HepG2 (cell line): ENCODE results near the gene CEP104. TPM values are rescaled to one million over a fixed set of nuclear protein-coding genes. Genes with fewer than 3 reads are reported as not detected.

Source experiments
- ARID2 ChIP-seq: sonication (generic); formaldehyde crosslinking; IDR thresholded peaks from 2 replicates; pipeline ENCODE4 v1.8.1; 2022; ENCODE audit warnings: mild to moderate bottlenecking, missing genetic modification reagents, borderline replicate concordance
- CBX1 ChIP-seq: IDR thresholded peaks from one replicate; pipeline ENCODE4 v1.6.1; 2016; ENCODE audit warnings: antibody characterized with exemption, low read depth
- CC2D1A ChIP-seq: sonication (generic); formaldehyde crosslinking; IDR thresholded peaks from 2 replicates; pipeline ENCODE4 v1.8.1; 2023; ENCODE audit warnings: mild to moderate bottlenecking, missing genetic modification reagents
- HNRNPUL1 ChIP-seq: fragments of 200-400 bp; formaldehyde crosslinking; IDR thresholded peaks from 2 replicates; pipeline ENCODE4 v1.6.1; 2017; ENCODE audit warnings: low read depth, mild to moderate bottlenecking, low read length, moderate library complexity
- KLF13 ChIP-seq: sonication (generic); formaldehyde crosslinking; IDR thresholded peaks from 2 replicates; pipeline ENCODE4 v1.4.0; 2020; ENCODE audit warnings: mild to moderate bottlenecking, missing genetic modification reagents
- LBX2 ChIP-seq: sonication (generic); formaldehyde crosslinking; IDR thresholded peaks from 2 replicates; pipeline ENCODE4 v1.5.0; 2020; ENCODE audit warnings: missing genetic modification reagents, mild to moderate bottlenecking, borderline replicate concordance
- PHB2 ChIP-seq: fragments of 450-650 bp; IDR thresholded peaks from 2 replicates; pipeline ENCODE4 v1.6.1; 2018; ENCODE audit not compliant: partially characterized antibody
- SAP130 ChIP-seq: IDR thresholded peaks from 2 replicates; pipeline ENCODE4 v1.6.1; 2016; ENCODE audit warnings: low read depth
- SPEN ChIP-seq: sonication (generic); formaldehyde crosslinking; IDR thresholded peaks from 2 replicates; pipeline ENCODE4 v1.5.1; 2020; ENCODE audit warnings: low read depth, mild to moderate bottlenecking, missing genetic modification reagents
- SRF ChIP-seq: IDR thresholded peaks from 2 replicates; pipeline ENCODE4 v1.6.1; 2011; ENCODE audit warnings: mild to moderate bottlenecking, low read depth, low read length, moderate library complexity
- TAF1 ChIP-seq: sonication (generic); formaldehyde crosslinking; IDR thresholded peaks from 2 replicates; pipeline ENCODE4 v1.4.0; 2020; ENCODE audit warnings: missing genetic modification reagents
- ZBTB38 ChIP-seq: sonication (generic); formaldehyde crosslinking; IDR thresholded peaks from 2 replicates; pipeline ENCODE4 v1.5.1; 2020; ENCODE audit warnings: mild to moderate bottlenecking, missing genetic modification reagents
- ZBTB7B ChIP-seq: sonication (generic); formaldehyde crosslinking; IDR thresholded peaks from 2 replicates; pipeline ENCODE4 v1.4.0; 2020; ENCODE audit warnings: missing genetic modification reagents
- ZFAT ChIP-seq: sonication (generic); formaldehyde crosslinking; conservative IDR thresholded peaks from 2 replicates; pipeline ENCODE4 v1.8.1; 2023; ENCODE audit warnings: missing genetic modification reagents, inconsistent platforms
- ZFP41 ChIP-seq: sonication (generic); formaldehyde crosslinking; IDR thresholded peaks from 2 replicates; pipeline ENCODE4 v1.4.0; 2020; ENCODE audit warnings: mild to moderate bottlenecking, missing genetic modification reagents, borderline replicate concordance
- ZKSCAN8 ChIP-seq: IDR thresholded peaks from 2 replicates; pipeline ENCODE4 v1.6.1; 2016; ENCODE audit warnings: borderline replicate concordance, missing genetic modification reagents, missing compliant biosample characterization
- ZNF543 ChIP-seq: sonication (generic); formaldehyde crosslinking; IDR thresholded peaks from 2 replicates; pipeline ENCODE4 v1.4.0; 2020; ENCODE audit warnings: mild to moderate bottlenecking, missing genetic modification reagents
- ZNF557 ChIP-seq: sonication (generic); formaldehyde crosslinking; IDR thresholded peaks from 2 replicates; pipeline ENCODE4 v1.4.0; 2020; ENCODE audit warnings: missing genetic modification reagents
- ZNF691 ChIP-seq: sonication (generic); formaldehyde crosslinking; IDR thresholded peaks from 2 replicates; pipeline ENCODE4 v1.4.0; 2020; ENCODE audit warnings: missing genetic modification reagents, low read depth, mild to moderate bottlenecking, borderline replicate concordance
- ZNF777 ChIP-seq: sonication (generic); formaldehyde crosslinking; IDR thresholded peaks from 2 replicates; pipeline ENCODE4 v1.4.0; 2020; ENCODE audit warnings: missing genetic modification reagents
- ZNF839 ChIP-seq: sonication (generic); formaldehyde crosslinking; IDR thresholded peaks from 2 replicates; pipeline ENCODE4 v1.4.0; 2020; ENCODE audit warnings: missing genetic modification reagents, mild to moderate bottlenecking, borderline replicate concordance
- polyA plus RNA-seq, 8 experiments: library from polyadenylated mRNA; depleted of rRNA in 3 of 8; stranded (reverse) in 7 of 8; unstranded in 1 of 8; fragments of >200 nt; fragmentation: Illumina TruSeq in 4 of 8; extraction: Trizol in 4 of 8; gene quantifications; 2 replicates each; pipeline versions ENCODE4 v1.2.1 to v1.2.3, GENCODE V29; 2011 to 2016; ENCODE audit warnings: low read depth in 4 of 8, missing spikeins in 1 of 8, mixed read lengths in 1 of 8; ENCODE audit not compliant: insufficient read depth in 1 of 8
- total RNA-seq, 5 experiments: library from RNA; depleted of rRNA; stranded (reverse); fragments of >200 nt; fragmentation: Illumina TruSeq; extraction: Trizol; gene quantifications; 2 replicates each; pipeline ENCODE4 v1.2.3, GENCODE V29; 2016; ENCODE audit warnings: low read depth in 1 of 5
- TF ChIP-seq, protein P1 (sequence below): sonication (generic); formaldehyde crosslinking; IDR thresholded peaks from 2 replicates; pipeline ENCODE4 v1.5.1; 2020; ENCODE audit warnings: missing genetic modification reagents, mild to moderate bottlenecking, borderline replicate concordance
- TF ChIP-seq, protein P2 (sequence below): sonication (generic); formaldehyde crosslinking; IDR thresholded peaks from 2 replicates; pipeline ENCODE4 v1.4.0; 2020; ENCODE audit warnings: missing genetic modification reagents
- TF ChIP-seq, protein P3 (sequence below): sonication (generic); formaldehyde crosslinking; IDR thresholded peaks from 2 replicates; pipeline ENCODE4 v1.8.0; 2022; ENCODE audit warnings: mild to moderate bottlenecking, missing genetic modification reagents, moderate library complexity
- TF ChIP-seq, protein P4 (sequence below): IDR thresholded peaks from 2 replicates; pipeline ENCODE4 v1.6.1; 2016

CEP104 gene
- total and polyA plus RNA-seq, 2 of the 13 experiments (the other 11 are each of a cell fraction or from before 2014, with no cell fraction given), result 20.4 to 30.1 TPM

DNA sequence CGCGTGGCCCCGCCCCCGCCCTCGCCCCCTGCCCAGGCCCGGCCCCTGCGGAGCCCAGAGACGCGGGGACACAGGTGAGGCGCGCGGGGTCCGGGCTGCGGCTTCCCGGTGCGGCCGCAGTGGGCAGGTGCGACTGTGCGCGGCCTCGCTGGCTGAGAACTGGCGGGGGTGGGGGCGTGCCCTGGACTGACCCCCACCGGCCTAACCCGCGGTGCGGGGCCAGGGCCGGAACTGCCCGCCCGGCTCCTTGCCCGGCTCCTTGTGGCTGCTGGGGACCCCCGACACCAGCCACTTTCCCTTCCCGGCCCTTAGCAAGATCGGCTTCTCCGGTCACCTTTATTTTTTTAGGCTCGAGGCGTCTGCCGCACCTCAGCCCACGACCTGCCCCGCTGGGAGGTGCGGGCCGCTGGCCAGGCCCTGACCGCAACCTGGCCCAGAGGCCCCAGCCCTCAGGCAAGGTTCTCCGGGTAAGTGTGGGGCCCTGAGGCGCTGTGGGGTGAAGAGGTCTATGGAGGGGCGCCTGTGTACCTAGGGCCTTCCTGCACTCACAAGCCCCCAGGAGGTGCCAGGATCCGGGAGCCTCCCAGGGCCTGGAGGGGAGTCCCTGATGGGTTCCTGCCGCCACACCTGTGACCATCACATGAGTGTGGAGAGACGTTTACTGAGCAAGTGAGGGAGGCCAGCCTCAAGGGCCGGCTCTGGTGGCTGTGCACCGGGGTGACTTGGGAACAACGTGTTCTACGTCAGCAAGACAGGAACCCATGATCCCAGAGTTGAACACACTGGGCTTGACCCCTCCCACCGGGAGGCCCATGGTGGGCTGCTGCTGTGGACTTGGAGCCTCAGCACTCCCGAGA lies 84.1 kb downstream of the CEP104 start, which contains the start of gene SMIM1 (continued):
- TF ChIP-seq, protein P1, sequence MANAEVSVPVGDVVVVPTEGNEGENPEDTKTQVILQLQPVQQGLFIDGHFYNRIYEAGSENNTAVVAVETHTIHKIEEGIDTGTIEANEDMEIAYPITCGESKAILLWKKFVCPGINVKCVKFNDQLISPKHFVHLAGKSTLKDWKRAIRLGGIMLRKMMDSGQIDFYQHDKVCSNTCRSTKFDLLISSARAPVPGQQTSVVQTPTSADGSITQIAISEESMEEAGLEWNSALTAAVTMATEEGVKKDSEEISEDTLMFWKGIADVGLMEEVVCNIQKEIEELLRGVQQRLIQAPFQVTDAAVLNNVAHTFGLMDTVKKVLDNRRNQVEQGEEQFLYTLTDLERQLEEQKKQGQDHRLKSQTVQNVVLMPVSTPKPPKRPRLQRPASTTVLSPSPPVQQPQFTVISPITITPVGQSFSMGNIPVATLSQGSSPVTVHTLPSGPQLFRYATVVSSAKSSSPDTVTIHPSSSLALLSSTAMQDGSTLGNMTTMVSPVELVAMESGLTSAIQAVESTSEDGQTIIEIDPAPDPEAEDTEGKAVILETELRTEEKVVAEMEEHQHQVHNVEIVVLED (CRISPR knock-in tag), result no peak
- TF ChIP-seq, protein P2, sequence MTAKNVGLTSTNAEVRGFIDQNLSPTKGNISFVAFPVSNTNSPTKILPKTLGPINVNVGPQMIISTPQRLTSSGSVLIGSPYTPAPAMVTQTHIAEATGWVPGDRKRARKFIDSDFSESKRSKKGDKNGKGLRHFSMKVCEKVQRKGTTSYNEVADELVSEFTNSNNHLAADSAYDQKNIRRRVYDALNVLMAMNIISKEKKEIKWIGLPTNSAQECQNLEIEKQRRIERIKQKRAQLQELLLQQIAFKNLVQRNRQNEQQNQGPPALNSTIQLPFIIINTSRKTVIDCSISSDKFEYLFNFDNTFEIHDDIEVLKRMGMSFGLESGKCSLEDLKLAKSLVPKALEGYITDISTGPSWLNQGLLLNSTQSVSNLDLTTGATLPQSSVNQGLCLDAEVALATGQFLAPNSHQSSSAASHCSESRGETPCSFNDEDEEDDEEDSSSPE (CRISPR knock-in tag), result no peak
- TF ChIP-seq ZBTB7B (no peak), LBX2 (CRISPR knock-in tag) (no peak), ZKSCAN8 (CRISPR knock-in tag) (no peak), CC2D1A (no peak), ZFAT (CRISPR knock-in tag) (no peak), SRF (no peak), PHB2 (no peak), ZNF777 (CRISPR knock-in tag) (no peak), ARID2 (CRISPR knock-in tag) (no peak), HNRNPUL1 (no peak), ZNF691 (0 out of 2 replicates have a peak, but pooled peaks have one; percentile 43), ZBTB38 (CRISPR knock-in tag) (no peak), TAF1 (CRISPR knock-in tag) (peak; percentile 65; the same call in 1 of the 2 replicates), ZNF557 (CRISPR knock-in tag) (no peak), ZNF543 (CRISPR knock-in tag) (peak; percentile 27; the same call in 1 of the 2 replicates), ZNF839 (CRISPR knock-in tag) (no peak), ZFP41 (CRISPR knock-in tag) (no peak), CBX1 (no peak), SAP130 (0 out of 2 replicates have a peak, but pooled peaks have one; percentile 39), SPEN (CRISPR knock-in tag) (peak; percentile 0; the same call in 1 of the 2 replicates), KLF13 (CRISPR knock-in tag) (no peak)
- TF ChIP-seq, protein P3, sequence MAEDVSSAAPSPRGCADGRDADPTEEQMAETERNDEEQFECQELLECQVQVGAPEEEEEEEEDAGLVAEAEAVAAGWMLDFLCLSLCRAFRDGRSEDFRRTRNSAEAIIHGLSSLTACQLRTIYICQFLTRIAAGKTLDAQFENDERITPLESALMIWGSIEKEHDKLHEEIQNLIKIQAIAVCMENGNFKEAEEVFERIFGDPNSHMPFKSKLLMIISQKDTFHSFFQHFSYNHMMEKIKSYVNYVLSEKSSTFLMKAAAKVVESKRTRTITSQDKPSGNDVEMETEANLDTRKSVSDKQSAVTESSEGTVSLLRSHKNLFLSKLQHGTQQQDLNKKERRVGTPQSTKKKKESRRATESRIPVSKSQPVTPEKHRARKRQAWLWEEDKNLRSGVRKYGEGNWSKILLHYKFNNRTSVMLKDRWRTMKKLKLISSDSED (CRISPR knock-in tag), result 0 out of 2 replicates have a peak, but pooled peaks have one; percentile 50
- TF ChIP-seq, protein P4, sequence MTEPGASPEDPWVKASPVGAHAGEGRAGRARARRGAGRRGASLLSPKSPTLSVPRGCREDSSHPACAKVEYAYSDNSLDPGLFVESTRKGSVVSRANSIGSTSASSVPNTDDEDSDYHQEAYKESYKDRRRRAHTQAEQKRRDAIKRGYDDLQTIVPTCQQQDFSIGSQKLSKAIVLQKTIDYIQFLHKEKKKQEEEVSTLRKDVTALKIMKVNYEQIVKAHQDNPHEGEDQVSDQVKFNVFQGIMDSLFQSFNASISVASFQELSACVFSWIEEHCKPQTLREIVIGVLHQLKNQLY (CRISPR knock-in tag), result no peak
